ENCODE data around the gene LOXHD1.

LOXHD1 gene

DNA sequence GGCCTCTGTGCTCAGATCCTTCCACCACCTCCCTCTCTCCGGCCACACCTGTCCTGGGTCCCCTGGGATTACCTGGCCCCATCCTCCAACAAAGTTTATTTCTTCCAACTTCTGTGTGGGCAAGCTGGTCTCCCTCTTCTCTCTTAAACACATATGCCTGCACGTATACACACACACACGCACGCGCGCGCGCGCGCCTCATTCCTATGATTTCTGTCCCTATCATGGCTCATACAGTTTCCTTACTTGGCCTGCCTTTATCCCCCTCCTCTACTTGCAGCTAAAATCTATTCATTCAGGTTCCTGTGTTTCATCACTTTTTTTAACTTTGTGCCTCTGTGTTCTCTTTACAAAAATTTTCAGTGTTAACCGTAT lies 96.4 kb downstream of the LOXHD1 start:
- Histone ChIP-seq H3K9me3 (ENCODE audit: control insufficient read depth, low read length) (no peaks in the 10 kb centered on the region), H3K27me3 (ENCODE audit: control insufficient read depth, insufficient read depth, low read length) (no peaks in the 10 kb centered on the region), H3K4me2 (ENCODE audit: low read length) (no peak overlapping the region), H3K79me2 (no peaks in the 10 kb centered on the region), H2AFZ (no peak overlapping the region), H3K27ac (no peak overlapping the region), H3K9ac (no peak overlapping the region), H3K36me3 (ENCODE audit: control insufficient read depth, insufficient read depth, low read length) (no peaks in the 10 kb centered on the region), H3K4me3 (ENCODE audit: low read depth, low read length) (no peak overlapping the region), H3K4me1 (peaks cover 3% of the 10 kb centered on the region)
- TF ChIP-seq CTCF (IDR thresholded peaks at IDR 0.05) = no peak

DNA sequence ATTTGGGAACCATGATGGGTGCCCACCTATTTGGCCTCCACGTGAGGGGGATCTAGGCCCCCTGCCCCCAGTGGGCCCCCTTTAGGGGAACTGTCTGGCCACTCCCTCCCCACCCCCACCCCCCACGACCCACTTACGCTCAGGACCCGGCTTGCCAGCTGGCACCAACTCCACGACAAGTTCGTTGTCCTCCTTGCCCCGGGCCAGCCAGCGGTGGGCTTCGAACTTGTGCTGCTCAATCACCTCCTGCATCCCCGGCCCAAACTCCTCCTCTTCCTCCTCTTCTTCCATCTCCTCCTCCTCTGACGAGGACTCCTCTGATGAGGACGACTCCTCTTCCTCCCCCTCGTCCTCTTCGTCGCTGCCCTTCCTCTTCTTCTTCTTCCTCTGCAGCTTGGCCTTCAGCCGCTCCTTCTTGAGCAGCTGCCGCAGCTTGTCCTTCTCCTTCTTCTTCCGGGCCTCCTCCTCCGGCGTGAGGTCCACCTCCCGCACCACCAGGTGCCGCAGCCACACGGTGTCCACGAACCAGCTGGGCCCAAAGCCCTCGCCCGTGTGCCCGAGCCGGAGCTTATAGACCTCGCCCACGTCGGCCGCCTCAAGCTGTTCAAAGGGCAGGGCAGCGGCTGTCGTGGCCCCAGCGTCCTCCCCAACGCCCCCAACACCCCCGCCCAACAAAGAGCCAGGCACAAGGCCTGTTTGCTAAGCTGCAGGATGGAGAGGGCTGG lies 96.9 kb downstream of the LOXHD1 start:
- H3K27ac ChIP-seq = no peak overlapping the region
- no peaks in the 10 kb centered on the region for H3K9me3 ChIP-seq (ENCODE audit: control insufficient read depth, low read length)
- H3K79me2 ChIP-seq = no peaks in the 10 kb centered on the region
- no peak overlapping the region for H3K4me3 ChIP-seq (ENCODE audit: low read depth, low read length)
- H3K4me1 ChIP-seq = peaks cover 3% of the 10 kb centered on the region
- no peak overlapping the region for H3K4me2 ChIP-seq (ENCODE audit: low read length)
- no peaks in the 10 kb centered on the region for H3K27me3 ChIP-seq (ENCODE audit: control insufficient read depth, insufficient read depth, low read length)
- H3K9ac ChIP-seq = no peak overlapping the region
- no peaks in the 10 kb centered on the region for H3K36me3 ChIP-seq (ENCODE audit: control insufficient read depth, insufficient read depth, low read length)
- TF ChIP-seq CTCF (IDR thresholded peaks at IDR 0.05) = no peak
- H2AFZ ChIP-seq = no peak overlapping the region

DNA sequence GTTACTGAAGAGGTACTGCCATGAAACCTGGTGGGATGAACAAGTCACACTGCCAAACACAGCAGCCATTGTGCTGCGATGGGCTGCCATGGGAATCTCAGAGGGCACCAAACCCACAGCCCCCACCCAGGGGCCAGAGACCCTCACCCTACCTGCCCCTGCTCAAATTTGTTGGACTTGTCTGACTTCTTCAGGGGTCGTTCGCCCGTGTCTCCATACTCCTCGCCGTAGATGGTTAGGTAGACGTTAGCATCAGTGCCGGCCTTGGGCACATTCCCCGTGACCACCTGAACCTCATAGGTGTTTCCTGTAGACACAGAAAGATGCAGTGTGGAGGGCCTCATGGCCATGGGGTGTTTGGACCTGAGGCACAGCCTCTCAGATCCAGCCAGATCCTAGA lies 97.7 kb downstream of the LOXHD1 start:
- Histone ChIP-seq H3K27me3 (ENCODE audit: control insufficient read depth, insufficient read depth, low read length) (no peaks in the 10 kb centered on the region), H3K9me3 (ENCODE audit: control insufficient read depth, low read length) (no peaks in the 10 kb centered on the region), H3K27ac (no peak overlapping the region), H3K4me1 (peaks cover 3% of the 10 kb centered on the region), H2AFZ (no peak overlapping the region), H3K4me3 (ENCODE audit: low read depth, low read length) (no peak overlapping the region), H3K79me2 (no peaks in the 10 kb centered on the region), H3K4me2 (ENCODE audit: low read length) (no peak overlapping the region), H3K36me3 (ENCODE audit: control insufficient read depth, insufficient read depth, low read length) (no peaks in the 10 kb centered on the region), H3K9ac (no peak overlapping the region)
- TF ChIP-seq CTCF (IDR thresholded peaks at IDR 0.05) = no peak

DNA sequence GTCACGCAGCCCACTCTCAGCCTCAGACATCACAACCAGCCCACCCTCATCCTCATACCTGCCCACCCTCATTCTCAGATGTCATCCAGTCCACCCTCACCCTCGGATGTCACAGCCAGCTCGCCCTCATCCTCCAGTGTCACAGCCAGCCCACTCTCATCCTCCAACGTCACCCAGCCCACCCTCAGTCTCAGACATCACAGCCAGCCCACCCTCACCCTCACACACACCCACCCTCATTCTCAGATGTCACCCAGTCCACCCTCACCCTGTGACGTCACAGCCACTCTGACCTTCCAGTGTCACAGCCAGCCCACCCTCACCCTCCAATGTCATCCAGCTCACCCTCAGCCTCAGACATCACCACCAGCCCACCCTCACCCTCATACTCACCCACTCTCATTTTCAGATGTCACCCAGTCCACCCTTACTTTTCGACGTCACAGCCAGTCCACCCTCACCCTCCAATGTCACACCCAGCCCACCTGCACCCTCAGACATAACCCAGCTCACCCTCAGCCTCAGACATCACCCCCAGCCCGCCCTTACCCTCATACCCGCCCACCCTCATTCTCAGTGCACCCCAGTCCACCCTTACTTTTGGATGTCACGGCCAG lies 100.3 kb downstream of the LOXHD1 start:
- H3K4me3 ChIP-seq (ENCODE audit: low read depth, low read length) = no peak overlapping the region
- no peak overlapping the region for H3K4me2 ChIP-seq (ENCODE audit: low read length)
- H2AFZ ChIP-seq = no peak overlapping the region
- H3K27me3 ChIP-seq (ENCODE audit: control insufficient read depth, insufficient read depth, low read length) = no peaks in the 10 kb centered on the region
- no peaks in the 10 kb centered on the region for H3K9me3 ChIP-seq (ENCODE audit: control insufficient read depth, low read length)
- H3K36me3 ChIP-seq (ENCODE audit: control insufficient read depth, insufficient read depth, low read length) = no peaks in the 10 kb centered on the region
- no peak overlapping the region for H3K9ac ChIP-seq
- H3K79me2 ChIP-seq = no peaks in the 10 kb centered on the region
- no peak overlapping the region for H3K27ac ChIP-seq
- peaks cover 6% of the 10 kb centered on the region for H3K4me1 ChIP-seq
- TF ChIP-seq CTCF (IDR thresholded peaks at IDR 0.05) = no peak

- Histone ChIP-seq H3K4me1 (peaks cover 6% of the 10 kb centered on the region), H3K9me3 (ENCODE audit: control insufficient read depth, low read length) (no peaks in the 10 kb centered on the region), H2AFZ (peak overlapping the region; percentile 25), H3K27me3 (ENCODE audit: control insufficient read depth, insufficient read depth, low read length) (no peaks in the 10 kb centered on the region), H3K79me2 (no peaks in the 10 kb centered on the region), H3K27ac (no peak overlapping the region), H3K4me2 (ENCODE audit: low read length) (no peak overlapping the region), H3K36me3 (ENCODE audit: control insufficient read depth, insufficient read depth, low read length) (no peaks in the 10 kb centered on the region), H3K9ac (no peak overlapping the region), H3K4me3 (ENCODE audit: low read depth, low read length) (no peak overlapping the region)
- peak; percentile 94 for TF ChIP-seq CTCF (IDR thresholded peaks at IDR 0.05)
Observed at GRCh38 chr18:46555724-46556123, 101.3 kb downstream of the LOXHD1 start.
